GM18517 (cell line): ENCODE data around the gene SEZ6.

Source experiments
- ATAC-seq: cut with Tn5 transposase; IDR thresholded peaks from one replicate; pipeline ENCODE4 v1.9.1; 2021; ENCODE audit warnings: mild to moderate bottlenecking, moderate library complexity; ENCODE audit not compliant: unreplicated experiment

The SEZ6 gene

DNA sequence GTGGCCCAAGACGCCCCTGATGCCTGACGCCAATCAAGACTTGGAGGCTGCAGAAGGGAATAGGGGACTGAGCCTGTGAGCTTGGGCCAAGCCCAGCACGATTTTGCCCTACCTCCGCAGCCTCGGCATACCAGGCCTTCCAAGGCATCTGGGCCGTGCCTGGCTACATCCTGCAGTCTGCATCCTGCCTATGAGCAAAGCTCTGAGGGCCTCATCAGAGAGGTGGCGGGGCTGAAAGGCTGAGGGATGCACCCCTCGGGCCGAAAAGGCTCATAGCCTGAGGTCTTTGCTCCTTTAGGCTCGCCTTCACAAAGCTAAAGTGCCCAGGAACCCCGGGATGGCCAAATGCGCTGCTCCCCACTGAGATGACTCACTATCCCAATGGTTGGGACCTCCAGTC, 2.5 kb downstream of the SEZ6 start:
- no peak for ATAC-seq

DNA sequence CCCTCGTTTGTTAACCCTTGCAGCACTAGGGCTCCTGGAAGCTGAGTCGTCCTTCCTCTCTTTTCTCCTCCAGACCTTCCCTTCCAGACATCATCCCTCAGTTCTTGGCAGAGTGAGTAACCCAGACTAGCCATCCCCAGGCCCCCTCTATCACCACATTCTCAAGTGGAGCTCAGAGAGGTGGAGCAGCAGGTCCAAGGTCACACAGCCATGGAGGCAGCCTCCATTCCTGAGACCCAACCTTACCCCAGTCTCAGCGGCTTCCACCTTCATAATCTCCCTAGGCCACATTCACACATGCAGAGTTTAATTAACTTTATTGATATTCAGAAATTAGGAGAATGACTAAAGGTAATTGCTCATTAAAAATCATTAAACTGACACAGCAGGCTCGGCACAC, 3.0 kb downstream of the SEZ6 start:
- no peak for ATAC-seq

DNA sequence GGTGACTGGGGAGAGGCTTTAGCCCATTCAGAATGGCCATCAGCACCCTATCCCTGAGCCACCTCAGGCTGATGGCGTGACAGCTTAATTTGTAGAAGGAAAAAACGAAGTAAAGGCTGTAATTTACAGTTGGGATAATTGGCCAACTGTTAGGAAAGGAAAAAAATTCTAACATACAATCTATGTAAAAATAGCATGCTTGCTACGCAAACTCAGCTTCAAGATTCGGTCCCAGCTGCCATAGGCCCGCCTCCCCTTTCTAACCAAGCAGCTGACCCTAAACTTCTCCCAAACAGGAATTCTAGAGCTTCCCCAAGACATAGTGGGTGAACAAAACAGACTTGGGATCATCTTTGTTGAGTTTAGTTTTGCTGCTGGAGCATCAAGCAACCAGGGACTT, 4.9 kb downstream of the SEZ6 start:
- ATAC-seq: no peak

DNA sequence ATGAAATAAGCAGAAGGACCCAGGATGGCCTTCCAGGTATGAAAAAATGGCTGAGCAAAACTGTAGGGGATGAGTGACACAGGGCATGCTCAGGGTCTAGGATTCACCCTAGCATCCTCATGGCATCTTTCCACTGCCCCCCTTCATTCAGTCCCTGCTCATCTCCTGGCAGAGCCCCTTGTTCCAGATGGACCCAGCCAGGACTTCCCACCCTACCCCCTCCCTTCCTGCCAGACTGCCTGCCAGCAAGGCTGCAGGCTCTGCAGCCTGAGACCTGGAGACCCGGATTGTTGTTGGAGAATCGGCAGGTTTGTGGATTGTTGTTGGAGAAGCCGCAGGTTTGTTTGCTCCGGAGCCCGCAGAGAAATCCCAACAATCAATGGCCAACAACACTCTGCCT, 6.6 kb downstream of the SEZ6 start:
- no peak for ATAC-seq

DNA sequence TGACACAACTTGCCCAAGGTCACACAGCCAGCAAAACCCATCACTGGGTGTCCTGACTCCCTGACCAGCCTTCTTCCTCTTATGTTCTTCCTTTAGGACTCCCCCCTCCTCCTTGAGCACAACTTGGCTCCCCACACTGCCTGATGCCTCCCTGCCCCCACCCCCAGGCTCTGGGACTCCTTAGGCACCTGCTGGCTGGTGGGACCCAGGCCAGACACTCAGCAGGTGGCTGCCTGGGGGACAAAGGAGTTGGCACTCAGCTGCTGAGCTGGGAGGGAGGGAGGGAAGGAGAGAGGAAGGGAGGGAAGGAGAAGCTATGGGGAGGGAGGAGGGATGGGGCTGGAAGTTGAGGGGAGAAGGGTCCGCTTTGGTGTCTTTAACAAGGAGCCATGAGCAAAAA, 8.0 kb downstream of the SEZ6 start:
- ATAC-seq: no peak

DNA sequence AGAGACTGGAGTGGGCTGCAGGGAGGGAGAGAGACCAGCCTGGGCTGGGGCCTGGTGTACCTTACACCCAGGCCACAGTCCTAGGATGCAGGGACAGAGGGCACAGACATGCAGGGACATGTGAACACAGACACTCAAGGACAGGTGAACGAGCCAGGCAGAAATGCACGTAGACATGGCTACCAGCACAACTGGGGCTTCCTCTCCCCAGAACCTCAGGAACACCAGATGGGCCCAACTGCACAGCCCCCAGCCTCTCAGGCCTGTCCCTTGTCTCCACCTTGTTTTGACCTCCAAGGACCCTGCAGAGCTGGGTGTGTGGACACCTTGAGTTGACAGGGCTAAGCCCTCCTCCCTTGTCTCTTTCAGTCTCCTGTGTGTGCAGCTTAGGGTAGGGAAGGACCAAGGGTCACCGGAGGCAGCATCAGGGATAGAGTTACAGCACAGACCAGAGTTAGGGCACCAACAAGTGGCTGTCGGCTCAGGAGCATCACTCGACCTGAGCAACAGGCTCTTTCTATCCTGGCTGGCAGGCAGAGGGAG, 9.2 kb downstream of the SEZ6 start:
- ATAC-seq: no peak

DNA sequence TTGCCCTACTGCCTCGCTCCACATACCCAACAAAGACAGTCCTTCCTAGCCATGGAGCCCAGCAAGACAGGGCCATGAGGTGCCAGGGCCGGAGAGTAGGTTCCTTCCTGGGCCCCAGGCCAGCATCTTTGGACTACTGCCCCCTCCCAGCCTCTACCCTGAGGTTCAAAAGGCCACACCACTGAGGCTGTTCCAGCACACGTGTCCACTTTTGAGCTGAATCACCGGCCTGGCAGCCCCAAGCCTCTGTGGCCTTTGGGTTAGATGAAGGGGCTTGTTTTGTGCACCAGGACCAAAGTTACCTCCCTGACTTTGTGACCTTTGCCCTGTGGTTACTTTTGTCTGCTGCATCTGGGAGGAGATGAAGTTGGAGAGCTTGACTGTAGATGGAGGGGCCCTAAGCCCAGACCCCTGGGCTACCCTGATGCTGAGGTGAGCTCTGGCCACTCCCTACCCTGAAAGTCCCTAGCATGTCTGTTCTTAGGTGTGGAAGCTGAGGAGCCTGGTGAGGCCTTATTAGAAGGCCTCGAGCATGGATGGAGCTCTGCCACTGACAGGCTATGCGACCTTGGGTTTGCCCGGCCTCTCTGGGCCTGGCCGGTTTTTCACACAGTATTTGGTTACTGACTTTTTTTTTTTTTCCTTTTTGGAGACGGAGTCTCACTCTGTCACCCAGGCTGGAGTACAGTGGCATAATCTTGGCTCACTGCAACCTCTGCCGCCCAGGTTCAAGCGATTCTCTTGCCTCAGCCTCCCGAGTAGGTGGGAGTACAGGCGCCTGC, 12.0 kb downstream of the SEZ6 start:
- no peak for ATAC-seq

DNA sequence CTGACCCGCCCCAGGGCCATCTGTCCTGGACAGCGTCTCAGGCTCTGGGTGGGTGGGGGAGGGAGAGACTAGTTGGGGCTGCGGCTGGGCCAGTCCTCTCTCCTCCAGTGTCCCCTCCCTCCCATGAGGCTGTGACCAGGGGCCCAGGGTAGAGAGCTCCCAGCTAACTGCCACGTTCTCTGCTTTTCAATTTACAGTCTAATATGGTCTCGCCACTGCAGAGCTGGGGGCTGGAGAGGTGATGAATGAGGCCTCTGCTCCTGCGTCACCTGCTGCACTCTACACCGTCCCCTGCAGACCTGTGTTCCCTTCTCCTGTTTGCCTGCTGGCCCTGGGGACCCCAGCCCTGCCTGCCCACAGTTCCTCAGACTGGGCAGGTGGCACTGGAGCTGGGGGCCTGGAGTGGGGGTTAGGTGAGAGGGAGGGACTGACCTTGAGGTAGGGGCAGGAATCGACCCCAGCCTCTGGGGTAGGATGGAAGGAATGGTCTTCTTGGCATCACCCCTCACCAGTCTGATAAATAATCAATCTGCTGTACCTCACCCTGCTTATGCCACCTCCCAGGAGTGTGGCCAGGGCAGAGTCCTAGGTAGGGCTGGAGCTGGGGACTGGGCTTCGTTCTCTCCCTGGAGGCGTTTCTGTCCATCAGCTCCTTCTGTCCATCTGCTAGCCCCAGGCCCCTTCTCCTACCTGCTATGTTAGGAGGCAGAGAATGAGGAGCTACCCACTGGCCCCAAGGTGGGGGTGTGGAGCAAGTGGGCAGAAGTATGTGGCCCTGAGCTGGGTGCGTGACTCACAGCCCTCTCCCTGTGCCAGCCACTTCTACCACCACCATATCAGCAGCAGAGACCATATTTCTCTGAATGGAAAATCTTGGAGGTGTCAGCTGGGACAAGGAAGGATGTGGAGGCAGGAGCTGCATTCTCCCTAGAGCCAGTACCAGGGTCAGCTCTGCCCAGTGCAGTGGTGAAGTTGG, 12.9 kb downstream of the SEZ6 start:
- ATAC-seq: no peak

DNA sequence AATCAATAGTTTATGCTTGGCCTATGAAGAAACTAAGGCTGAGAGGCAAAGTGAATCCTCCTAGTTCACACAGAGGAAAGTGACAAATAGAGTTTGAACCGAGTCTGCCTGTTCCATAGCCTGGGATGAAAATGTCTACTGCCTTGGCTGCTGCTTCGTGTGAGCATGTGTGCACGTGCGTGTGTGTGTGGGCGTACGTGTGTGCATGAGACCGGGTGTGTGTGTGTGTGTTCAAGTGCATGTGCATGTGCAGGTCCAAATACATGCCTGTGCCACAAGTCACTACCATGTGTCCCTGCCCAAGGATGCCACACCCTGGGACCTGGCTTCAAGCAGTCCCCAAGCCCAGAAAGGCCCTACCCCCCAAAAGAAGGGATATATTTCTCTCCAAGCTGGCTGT, 13.6 kb downstream of the SEZ6 start:
- no peak for ATAC-seq

DNA sequence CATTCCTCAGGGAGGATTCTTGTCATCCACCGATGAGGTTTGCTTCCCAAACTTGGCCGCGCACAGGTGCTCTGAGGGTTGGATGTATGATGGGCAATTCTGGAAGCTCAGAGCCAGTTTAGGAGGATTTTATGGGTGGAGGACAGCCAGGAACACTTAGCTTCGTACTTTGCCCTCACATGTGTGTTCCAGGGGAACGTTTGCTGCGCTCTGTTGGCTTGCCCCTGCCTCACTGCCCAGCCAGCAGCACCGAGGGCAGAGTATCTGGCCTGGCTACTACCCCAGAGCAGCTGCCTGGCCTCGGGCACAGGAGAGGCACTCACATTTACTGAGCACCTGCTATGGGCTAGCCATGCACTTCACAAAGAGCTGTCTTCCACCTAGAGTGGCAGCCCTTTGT, 14.1 kb downstream of the SEZ6 start:
- no peak for ATAC-seq

DNA sequence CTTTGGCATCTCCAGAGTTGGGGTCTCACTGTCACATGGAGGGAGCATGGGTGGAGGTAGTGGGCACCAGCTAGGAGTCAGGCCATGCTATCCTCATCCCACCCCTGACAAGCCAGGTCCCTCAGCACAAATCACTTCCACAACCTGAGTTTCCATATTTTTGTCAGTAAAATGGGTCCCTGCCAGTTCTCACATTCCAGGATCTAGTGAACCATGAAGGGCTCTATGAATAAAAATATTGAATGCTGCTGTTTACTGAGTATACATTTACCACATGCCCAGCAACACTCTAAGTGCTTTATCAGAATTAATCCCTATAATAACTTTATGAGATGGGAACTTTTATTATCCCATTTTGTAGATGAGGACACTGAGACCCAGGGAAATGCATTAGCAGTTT, 16.8 kb downstream of the SEZ6 start:
- no peak for ATAC-seq

DNA sequence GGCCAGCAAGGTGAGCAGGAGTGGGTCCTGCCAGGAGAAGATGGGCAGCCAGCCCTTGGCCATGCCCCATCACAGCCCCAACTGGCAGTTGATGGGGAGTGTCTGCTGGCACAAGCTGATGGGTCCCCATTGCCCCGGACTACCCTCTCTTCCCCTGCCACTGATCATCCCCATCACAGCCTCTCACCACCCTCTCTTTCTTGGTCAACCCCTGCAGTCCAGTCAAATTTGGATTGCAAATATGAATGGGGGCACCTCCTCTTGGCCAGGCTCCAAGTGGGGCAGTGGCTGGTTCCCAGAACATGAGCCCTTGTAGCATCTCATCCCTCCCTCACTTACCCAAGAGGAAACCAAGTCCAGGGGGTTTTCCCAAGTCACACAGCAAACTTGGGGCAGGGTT, 17.4 kb downstream of the SEZ6 start:
- no peak for ATAC-seq

DNA sequence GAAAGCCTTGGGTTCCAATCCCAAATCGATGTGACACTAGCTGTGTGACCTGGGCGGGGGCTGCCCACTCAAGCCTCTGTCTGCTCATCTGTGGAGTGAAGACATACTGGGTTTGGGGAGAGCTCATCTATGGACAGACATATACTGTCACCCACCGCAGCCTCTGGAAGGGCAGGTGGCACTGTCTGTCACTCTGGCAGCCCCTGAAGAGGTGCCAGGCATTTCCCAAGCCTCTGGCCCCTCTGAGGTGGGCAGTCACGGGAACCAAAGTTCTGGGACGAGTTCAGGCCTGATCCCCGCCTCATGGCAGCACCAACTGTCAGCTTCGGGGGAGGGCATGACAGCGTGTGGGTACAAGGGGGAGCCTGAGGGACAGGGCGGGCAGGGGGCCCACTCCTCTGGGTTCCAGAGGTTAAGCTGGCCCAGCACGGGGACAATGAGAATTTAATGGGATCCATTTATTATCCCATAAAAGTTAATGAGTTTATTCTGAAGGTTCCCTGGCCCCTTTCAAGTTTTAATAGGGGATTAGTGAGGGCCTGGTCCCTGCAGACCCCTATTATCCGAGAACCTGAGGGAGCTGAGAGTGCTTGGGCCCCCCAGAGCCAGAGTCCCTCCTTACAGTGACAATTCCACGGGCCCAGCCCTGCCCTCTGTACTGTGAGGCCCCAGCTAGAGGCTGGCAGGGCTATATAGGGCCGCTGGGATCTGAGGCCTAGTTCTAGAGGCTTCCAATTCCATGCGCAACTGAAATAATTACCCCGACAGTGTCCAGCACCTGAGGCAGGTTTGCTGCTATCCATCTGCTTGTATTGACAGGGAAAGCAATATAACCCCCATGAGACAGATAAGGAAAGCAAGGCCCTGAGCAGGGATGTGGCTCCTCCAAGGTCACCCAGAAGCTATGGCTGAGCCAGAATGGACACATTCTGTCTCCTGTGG, 18.8 kb downstream of the SEZ6 start:
- no peak for ATAC-seq

DNA sequence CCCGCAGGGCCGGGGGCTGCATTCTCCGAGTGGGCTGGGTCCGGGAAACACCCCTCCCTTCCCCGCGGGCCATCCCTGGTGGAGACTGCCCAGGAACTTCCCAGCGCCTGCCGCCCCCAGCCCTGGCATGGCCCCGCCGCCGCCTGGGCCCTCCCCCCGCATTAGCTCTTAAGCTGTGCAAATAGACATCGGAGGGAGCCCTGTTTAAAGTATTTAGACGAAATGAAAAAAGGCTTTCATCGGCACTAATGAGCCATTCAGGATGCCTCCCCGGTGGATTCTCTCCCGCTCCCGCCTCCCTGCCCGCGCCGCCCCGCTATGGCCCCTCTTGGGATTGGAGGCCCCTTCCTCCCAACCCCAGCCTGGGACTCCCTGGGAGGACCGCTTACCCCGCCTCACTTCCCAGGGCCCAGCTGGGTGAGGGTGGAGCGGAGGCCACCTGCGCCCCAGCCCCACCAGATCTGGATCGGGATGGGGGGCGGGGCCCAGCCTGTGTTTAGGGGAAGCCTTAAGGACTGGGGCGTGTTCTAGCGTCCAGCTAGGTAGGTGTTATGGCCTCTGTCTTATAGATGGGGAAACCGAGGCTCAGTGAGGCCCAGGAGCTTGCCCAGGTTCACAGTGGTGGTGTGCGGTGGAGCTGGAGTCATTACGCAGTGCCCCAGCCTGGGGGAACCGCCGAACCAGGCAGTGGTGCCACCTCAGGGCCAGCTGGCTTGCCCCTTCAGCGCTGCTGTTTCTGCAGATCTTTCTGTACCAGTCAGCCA, 19.7 kb downstream of the SEZ6 start:
- no peak for ATAC-seq

DNA sequence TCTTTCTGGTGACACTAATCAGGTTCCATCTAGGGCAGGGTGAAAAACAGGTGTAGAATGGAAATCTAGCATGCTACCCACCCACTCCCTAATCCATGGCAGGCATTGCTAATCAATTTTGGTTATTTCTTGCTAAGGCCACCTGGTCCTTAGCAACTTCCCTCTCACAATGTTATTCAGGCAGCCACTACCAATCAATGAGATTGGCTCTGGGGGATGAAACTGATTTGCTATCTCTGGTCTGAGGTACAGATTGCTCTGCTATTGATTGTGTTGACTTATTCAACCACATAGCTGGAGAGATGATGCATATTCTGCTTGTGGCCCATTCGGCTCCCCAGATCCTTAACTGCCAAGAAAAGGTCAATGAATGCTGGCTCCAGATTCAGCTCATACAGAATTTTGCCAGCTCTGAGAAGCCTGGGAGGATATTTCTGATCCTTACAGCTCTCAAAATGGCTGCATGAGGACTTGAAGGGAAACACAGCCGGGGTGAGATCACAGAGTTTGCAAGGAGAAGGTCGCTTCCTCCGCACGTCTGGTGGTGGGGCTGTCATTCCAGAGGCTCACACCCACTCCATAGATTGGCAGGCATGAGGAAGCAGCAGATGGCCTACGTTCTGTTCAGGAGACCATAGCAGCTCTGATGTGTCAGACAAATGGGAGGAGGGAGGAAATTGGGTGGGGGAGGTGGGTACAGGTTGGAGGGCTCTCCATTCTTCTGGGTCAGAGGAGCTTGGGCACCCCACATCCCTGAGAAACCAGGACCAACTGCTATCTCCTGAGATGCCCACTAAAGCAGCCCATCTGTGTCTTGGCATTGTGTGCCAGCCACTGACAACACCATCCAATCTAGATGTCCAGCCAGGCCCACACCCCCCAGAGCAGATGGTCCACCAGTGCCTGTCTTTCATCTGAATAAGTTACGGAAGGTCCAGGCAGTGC, 22.3 kb downstream of the SEZ6 start:
- ATAC-seq: no peak

DNA sequence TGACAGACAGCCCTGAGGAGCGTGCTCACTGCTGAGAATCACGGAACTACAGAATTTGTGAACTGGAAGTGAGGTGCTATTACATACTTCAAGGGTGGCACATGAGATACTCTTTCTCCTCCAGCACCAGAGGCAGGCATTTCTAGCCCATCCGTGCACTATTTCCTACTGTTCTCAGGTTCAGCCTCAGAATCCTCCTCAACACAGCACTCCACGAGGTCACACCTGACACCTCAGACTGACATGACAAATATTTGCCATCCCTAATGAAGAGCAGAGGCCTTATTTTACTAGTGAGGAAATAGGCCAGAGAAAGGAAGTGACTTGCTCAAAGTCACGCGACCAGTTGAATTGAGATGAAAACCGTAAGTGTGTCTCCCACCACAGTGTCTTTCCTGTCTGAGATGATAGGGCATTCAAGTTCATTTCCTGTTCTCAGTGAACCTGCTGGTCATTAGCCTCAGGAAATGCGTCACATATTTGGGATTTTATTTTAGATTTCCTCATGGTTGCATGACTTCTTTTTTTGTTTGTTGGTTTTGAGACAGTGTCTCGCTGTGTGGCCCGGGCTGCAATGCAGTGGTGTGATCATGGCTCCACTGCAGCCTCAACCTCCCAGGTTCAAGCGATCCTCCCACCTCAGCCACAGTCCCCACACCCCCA, 23.6 kb downstream of the SEZ6 start:
- ATAC-seq: no peak

DNA sequence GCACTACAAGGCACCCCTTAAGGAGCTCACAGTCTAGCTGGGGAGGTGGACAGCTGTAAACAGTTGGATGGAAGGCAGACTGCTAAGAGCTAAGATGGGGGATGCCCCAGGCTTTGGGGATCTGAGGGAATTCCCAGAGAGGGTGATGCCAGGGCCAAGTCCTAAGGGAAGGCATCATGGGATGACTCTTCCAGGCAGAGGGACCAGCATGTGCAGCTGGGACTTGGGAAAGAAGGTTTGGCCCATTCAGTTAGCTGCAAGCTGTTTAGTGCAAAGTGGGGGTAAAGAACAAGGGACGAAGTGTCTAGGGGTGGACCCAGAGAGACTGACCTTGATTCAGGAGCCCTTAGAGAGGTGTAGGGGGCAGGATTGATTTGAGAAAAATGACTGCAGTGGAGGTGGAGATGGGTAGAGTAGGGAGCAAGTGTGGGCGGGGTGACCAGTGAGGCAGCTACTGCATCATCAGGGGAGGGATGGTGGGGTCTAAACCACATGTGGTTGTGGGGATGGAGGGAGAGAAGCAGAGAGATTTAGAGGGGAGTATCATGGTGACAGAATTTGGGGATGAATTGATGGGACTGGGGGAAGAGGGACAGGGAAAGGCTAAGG, 27.4 kb downstream of the SEZ6 start:
- ATAC-seq: no peak
